Neuron (in vitro differentiated cells): Measurements from ENCODE around the gene PTPRN2.

Experiments used
- H2AFZ ChIP-seq: one replicate; pipeline ENCODE4 v1.6.1; 2013; ENCODE audit warnings: low read depth, mild to moderate bottlenecking, inconsistent platforms, low read length, moderate library complexity
- H3K27me3 ChIP-seq: one replicate; pipeline ENCODE4 v1.6.1; 2013; ENCODE audit warnings: low read length; ENCODE audit not compliant: insufficient read depth
- H3K36me3 ChIP-seq: one replicate; pipeline ENCODE4 v1.6.1; 2013; ENCODE audit warnings: low read length; ENCODE audit not compliant: insufficient read depth
- H3K4me1 ChIP-seq: one replicate; pipeline ENCODE4 v1.6.1; 2013; ENCODE audit warnings: low read length; ENCODE audit not compliant: insufficient read depth
- H3K4me3 ChIP-seq: 2 replicates; pipeline ENCODE4 v1.5.1; 2013; ENCODE audit warnings: mild to moderate bottlenecking, low read length, moderate library complexity
- H3K9me3 ChIP-seq: one replicate; pipeline ENCODE4 v1.6.1; 2013; ENCODE audit warnings: low read length

PTPRN2 gene

DNA sequence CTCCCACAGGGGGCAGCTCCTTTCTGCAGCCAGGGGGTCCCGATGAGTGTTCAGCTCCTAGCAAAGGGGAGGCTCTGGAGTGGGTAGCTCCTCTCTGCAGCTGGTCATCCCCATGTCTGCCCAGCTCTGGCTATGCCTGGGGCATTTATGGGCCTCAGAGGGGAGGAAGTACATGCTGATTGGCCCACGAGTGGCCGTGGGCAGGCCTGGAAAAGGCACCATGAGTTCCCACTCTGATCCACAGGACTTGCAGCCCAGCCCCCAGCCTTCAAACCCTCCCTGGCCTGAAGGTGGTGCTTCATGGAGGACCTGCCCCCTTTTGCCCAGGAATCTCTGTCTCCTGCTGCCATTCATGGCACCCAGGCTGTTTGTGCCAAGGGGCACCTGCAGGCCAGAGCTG is 982.0 kb downstream of the PTPRN2 start:
- Histone ChIP-seq H3K4me1 (no peaks in the 10 kb centered on the region), H3K36me3 (peaks cover 90% of the 10 kb centered on the region), H3K27me3 (no peaks in the 10 kb centered on the region), H3K9me3 (no peaks in the 10 kb centered on the region), H2AFZ (no peak overlapping the region), H3K4me3 (no peak overlapping the region)

DNA sequence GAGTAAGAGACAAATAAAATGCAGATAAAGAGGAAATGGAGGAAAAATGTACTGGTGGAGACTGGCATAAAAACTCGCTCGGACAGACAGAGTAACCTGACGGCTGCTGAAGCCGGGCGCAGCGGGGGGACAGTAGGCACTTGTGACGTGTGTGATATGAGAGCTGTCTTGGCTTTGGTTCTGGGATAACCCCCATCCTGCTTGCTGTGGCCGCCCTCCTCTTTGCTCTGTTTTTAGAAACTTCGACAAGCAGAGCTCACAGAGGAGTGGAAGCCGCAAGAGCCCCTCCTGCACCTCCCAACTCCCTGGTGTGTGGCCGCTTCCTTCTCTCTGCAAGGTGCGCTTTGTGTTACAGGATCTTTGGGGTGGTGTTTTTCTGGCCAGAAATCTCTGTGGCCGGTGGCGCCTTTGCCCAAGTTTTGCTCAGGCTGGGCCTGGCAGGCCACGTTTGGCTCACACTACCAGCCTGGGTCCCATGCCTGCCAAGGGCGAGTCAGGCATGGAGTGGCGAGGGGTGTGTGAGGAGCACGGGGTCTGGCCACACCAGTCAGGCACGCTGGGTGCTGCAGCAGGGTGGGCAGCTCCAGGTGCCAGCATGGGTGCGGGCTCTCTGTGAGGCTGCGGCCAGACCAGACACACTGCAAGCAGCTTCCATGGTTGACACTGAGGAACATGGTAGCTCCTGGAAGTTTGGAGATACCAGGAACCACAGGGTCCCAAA is 982.8 kb downstream of the PTPRN2 start:
- Histone ChIP-seq H3K4me1 (no peaks in the 10 kb centered on the region), H3K4me3 (no peak overlapping the region), H3K9me3 (no peaks in the 10 kb centered on the region), H3K27me3 (no peaks in the 10 kb centered on the region), H2AFZ (no peak overlapping the region), H3K36me3 (peaks cover 86% of the 10 kb centered on the region)

DNA sequence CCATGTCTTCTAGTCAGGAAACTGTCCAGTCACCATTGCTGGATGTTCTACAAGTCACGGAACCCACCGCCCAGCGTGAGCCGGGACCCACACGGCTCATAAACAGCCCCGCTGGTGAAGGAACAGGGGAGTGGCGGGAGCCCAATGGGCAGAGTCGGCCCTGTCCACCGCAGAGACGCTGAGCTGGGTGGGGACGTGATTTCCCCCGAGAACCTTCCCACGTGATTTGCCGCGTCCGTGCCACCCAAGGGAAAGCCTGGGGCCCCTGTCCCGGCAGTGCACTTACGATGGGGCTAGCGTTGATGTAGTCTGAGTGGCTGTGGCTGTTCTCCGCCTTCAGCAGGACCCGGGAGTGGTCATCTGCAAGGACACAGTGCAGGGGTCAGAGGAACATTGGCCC is 983.9 kb downstream of the PTPRN2 start:
- Histone ChIP-seq H3K9me3 (no peaks in the 10 kb centered on the region), H2AFZ (no peak overlapping the region), H3K4me1 (no peaks in the 10 kb centered on the region), H3K36me3 (peaks cover 84% of the 10 kb centered on the region), H3K27me3 (no peaks in the 10 kb centered on the region), H3K4me3 (no peak overlapping the region)

DNA sequence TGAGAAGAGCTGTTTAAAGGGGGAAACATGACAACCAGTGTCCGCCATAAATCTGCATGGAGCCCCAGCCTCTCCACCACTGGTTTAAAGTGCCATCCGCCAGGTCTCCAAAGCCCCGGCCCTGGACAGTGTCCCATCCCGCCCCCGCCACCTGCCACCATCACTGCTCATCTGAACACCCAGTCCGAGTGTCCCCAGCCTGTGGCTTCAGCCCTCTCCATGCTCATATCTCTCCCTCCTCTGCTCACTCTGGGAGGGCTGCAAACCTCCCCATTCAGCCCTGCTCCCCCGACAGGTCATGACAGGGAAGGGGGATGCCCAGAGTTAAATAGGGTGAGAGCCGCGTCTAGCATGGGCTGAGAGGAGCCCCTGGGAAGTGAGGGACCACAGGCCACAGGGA is 984.6 kb downstream of the PTPRN2 start:
- Histone ChIP-seq H2AFZ (no peak overlapping the region), H3K36me3 (peaks cover 87% of the 10 kb centered on the region), H3K4me3 (no peak overlapping the region)

DNA sequence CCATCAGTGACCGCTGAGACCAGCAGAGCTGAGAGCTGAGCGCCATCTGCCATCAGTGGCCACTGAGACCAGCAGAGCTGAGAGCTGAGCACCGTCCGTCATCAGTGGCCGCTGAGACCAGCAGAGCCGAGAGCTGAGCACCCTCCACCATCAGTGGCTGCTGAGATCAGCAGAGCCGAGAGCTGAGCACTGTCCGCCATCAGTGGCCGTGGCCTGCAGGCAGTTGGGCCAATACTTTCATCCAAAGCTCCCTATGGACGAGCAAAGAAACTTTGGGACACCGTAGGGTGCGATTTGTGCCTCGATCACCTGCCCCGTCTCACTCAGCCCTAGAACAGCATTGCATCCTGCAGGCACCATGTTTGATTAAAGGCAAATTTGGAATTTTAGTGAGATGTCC is 985.0 kb downstream of the PTPRN2 start:
- no peak overlapping the region for H2AFZ ChIP-seq
- H3K27me3 ChIP-seq, result no peaks in the 10 kb centered on the region
- no peaks in the 10 kb centered on the region for H3K9me3 ChIP-seq
- no peaks in the 10 kb centered on the region for H3K4me1 ChIP-seq
- no peak overlapping the region for H3K4me3 ChIP-seq
- peaks cover 87% of the 10 kb centered on the region for H3K36me3 ChIP-seq

More for the DNA sequence above, 984.6 kb downstream of the PTPRN2 start:
- H3K9me3 ChIP-seq, result no peaks in the 10 kb centered on the region
- H3K4me1 ChIP-seq, result no peaks in the 10 kb centered on the region
- H3K27me3 ChIP-seq, result no peaks in the 10 kb centered on the region

DNA sequence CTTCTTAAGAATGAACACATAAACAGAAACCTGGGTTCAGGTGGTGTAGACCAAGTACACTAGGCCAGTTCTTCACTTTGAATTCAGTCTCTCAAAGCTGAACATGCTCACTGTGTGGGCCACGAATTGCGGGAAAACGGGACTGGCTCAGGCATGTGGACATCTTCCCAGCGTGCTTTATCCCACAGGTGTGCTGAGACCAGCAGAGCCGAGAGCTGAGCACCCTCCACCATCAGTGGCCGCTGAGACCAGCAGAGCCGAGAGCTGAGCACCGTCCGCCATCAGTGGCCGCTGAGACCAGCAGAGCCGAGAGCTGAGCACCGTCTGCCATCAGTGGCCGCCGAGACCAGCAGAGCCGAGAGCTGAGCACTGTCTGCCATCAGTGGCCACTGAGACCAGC is 985.5 kb downstream of the PTPRN2 start:
- Histone ChIP-seq H3K4me3 (no peak overlapping the region), H3K4me1 (no peaks in the 10 kb centered on the region), H3K27me3 (no peaks in the 10 kb centered on the region), H2AFZ (no peak overlapping the region), H3K36me3 (peaks cover 87% of the 10 kb centered on the region), H3K9me3 (no peaks in the 10 kb centered on the region)

DNA sequence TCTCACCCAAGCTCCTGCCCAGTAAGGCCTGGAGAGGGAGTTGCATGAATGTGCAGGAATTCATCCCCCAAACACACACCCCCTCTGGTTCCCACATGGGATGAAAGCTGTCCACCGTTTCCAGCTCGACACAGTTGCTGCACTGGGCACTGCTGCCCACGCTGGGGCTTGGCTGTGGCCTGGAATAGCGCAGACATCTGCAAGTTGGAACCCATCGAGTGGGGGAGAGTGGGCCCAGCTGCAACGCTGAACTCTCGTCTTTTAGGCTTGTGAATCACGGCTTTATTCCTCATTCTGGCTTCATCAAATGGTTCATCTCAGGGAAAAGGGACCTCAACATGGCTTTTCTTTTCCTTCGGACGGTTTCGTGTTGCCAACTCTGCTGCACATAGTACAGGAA is 986.1 kb downstream of the PTPRN2 start:
- no peaks in the 10 kb centered on the region for H3K4me1 ChIP-seq
- no peaks in the 10 kb centered on the region for H3K27me3 ChIP-seq
- H2AFZ ChIP-seq, result no peak overlapping the region
- peaks cover 87% of the 10 kb centered on the region for H3K36me3 ChIP-seq
- no peaks in the 10 kb centered on the region for H3K9me3 ChIP-seq
- no peak overlapping the region for H3K4me3 ChIP-seq

DNA sequence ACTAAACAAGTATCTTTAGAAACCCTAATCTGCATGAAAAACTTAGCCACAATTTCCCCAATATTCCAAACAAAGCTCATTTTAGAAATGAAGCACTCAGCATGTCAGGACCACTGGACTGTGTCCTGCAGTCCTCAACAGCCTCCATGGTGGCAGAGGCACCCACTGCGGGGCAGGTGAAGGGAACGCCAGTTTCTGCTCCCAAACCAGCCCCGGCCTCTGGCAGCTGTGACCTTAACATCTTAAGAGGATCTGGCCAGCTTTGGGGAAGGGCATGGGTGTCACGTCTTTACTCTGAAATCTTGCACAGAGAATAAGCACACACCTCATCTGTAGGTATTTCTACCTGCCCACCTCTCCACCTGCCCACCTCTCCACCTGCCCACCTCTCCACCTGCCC is 988.1 kb downstream of the PTPRN2 start:
- H3K36me3 ChIP-seq, result peaks cover 88% of the 10 kb centered on the region
- H3K27me3 ChIP-seq, result no peaks in the 10 kb centered on the region
- no peaks in the 10 kb centered on the region for H3K9me3 ChIP-seq
- no peak overlapping the region for H3K4me3 ChIP-seq
- no peak overlapping the region for H2AFZ ChIP-seq
- no peaks in the 10 kb centered on the region for H3K4me1 ChIP-seq

DNA sequence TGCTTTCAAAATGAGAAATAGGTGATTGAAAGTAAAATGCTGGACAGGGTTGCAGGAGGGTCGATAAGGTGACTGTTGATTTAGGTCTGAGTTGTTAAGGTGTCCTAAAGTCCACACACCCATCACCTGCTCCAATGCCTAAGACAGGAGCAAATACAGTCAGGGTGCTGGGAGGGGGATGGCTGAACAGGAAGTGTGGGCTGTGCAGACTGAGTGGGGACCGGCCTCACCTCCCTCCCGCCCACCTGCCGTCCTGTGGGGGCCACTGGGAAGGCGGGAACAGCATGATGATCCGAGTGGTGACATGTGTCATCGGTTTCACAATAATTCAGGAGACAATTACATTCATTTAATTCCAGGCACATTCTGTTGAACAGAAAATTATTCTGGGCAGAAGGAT is 990.1 kb downstream of the PTPRN2 start:
- Histone ChIP-seq H3K27me3 (no peaks in the 10 kb centered on the region), H3K36me3 (peaks cover 90% of the 10 kb centered on the region), H3K4me3 (no peak overlapping the region), H3K4me1 (no peaks in the 10 kb centered on the region), H2AFZ (no peak overlapping the region), H3K9me3 (no peaks in the 10 kb centered on the region)

DNA sequence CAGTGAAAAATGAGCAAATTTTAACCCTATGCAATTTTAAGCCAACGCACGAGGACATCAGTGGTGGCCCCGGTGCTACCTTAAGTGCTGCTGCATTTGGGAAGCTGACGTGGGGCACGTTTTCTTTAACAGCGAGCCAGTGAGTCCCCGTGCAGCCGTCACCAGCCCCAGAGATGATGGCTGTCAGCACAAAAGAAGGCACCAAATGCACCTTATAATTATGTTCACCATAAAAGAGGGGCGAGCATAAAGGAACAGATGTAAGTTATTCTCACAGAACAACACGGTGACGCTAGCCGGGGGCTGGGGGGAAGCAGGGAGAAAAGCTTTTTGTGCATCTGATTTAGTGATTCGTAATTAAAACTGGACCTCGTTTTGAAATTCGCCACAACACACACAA is 990.7 kb downstream of the PTPRN2 start:
- no peak overlapping the region for H2AFZ ChIP-seq
- H3K9me3 ChIP-seq, result no peaks in the 10 kb centered on the region
- peaks cover 90% of the 10 kb centered on the region for H3K36me3 ChIP-seq
- no peaks in the 10 kb centered on the region for H3K4me1 ChIP-seq
- H3K27me3 ChIP-seq, result no peaks in the 10 kb centered on the region
- H3K4me3 ChIP-seq, result no peak overlapping the region

DNA sequence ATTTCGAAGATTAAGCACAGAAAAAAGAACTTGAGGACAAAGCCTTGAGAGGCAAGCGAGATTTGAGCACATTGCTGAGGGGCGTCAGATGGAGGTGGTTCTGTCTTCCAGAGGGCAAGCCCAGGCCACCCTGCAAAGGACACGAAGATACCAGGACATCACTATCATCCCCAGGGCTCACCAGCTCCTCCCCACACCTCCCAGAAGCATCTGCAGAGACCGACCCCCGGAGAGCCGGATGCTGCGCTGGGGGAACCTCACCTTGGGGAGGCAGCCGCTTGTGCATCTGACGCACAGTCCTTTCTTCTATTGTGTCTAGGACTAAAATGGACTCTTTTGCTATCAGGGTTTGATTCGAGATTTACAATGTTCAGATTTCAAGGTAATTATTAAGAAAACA is 991.2 kb downstream of the PTPRN2 start:
- H3K36me3 ChIP-seq, result peaks cover 90% of the 10 kb centered on the region
- no peaks in the 10 kb centered on the region for H3K4me1 ChIP-seq
- H3K4me3 ChIP-seq, result no peak overlapping the region
- no peaks in the 10 kb centered on the region for H3K27me3 ChIP-seq
- H2AFZ ChIP-seq, result no peak overlapping the region
- H3K9me3 ChIP-seq, result no peaks in the 10 kb centered on the region

DNA sequence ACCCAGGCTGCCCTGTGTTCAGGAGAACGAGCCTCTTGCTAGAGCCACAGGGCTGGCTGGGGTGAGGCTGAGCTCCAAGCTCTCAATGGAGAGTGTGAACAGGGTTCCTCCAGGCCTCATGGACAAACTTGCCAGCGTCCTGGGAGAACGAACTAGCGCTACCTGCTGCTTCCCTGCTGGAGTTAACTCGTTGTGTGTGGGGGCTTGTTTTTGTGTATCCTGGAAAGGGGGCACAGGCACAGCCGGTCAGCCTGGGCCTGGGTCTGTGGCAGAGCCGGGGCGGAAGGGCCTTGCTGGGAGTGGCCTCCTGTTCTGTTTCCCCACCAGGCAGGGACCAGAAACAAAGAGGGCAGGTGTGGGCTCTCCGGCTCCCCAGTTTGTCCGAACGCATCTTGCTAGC is 991.6 kb downstream of the PTPRN2 start:
- H3K4me1 ChIP-seq, result no peaks in the 10 kb centered on the region
- H2AFZ ChIP-seq, result no peak overlapping the region
- H3K36me3 ChIP-seq, result peaks cover 90% of the 10 kb centered on the region
- H3K27me3 ChIP-seq, result no peaks in the 10 kb centered on the region
- no peak overlapping the region for H3K4me3 ChIP-seq
- no peaks in the 10 kb centered on the region for H3K9me3 ChIP-seq

DNA sequence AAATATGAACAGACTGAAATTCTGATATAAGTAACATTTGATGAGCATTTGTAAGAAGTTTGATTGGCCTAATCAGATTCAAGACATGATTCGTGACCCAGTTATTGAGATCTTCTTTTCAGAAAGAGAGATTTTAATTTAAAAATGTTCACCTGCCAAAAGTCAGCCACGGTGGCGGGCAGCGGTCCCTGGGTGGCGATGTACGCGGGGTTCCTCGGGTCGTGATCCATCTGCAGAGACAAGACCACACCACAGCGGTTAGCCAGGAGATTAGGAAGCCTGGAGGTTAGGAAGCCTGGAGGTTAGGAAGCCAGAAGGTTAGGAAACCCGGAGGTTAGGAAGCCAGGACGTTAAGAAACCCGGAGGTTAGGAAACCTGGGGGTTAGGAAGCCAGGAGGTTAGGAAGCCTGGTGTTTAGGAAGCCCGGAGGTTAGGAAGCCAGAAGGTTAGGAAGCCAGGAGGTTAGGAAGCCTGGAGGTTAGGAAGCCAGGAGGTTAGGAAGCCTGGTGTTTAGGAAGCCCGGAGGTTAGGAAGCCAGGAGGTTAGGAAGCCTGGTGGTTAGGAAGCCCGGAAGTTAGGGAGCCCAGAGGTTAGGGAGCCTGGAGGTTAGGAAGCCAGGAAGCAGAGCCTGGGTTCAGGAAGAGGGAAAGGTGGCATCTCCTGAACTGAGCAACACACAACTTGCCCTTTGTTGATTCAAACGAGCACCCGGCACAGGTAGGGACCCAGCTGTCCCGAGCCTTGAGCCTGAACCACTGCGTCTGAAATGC is 992.4 kb downstream of the PTPRN2 start:
- Histone ChIP-seq H3K4me3 (no peak overlapping the region), H3K36me3 (peaks cover 90% of the 10 kb centered on the region), H3K4me1 (no peaks in the 10 kb centered on the region), H2AFZ (no peak overlapping the region), H3K9me3 (no peaks in the 10 kb centered on the region), H3K27me3 (no peaks in the 10 kb centered on the region)
